Central memory CD4-positive, alpha-beta T cell (primary cell): Measurements from ENCODE around the gene GRIA2.

Experiments used
- DNase-seq: peaks from one replicate; pipeline ENCODE4 v3.0.0; 2022

GRIA2 gene

DNA sequence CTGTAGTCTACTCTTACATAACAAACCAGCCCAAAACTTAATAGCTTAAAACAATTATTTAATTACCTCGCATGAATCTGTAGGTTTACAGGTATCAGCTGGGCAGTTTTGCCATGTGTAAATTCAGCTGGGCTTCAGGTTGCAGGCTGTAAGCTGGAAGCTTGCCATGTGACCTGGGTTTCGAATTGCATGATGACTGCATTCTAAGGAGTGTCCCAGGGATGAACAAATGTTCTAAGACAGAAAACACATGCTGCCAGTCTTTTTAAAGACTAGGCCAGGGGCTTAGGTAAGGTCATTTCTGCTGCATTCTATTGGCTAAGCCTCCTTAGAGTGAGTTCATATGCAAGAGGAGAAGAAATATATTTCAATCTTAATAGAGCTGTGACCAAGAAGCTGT, 44.8 kb downstream of the GRIA2 start:
- DNase-seq = no peak

DNA sequence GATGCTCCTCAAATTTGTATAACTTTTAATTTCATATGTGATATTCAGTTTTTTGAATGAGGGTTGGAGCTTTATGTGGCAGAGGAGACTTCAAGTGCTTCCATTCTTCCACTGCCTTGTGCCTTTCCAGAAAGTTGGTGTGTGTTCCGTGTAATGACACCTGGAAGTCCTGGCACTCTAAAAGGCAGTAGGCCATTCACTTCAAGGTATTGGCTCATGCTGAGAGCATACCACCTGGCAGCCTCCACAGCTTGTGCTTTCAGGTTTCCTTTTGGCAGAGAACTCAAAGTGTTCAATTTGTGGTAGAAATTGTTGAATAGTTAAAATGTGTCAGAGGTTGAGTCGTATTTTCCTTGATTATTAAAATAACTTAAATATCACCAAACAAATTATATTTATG, 49.6 kb downstream of the GRIA2 start:
- DNase-seq = no peak

DNA sequence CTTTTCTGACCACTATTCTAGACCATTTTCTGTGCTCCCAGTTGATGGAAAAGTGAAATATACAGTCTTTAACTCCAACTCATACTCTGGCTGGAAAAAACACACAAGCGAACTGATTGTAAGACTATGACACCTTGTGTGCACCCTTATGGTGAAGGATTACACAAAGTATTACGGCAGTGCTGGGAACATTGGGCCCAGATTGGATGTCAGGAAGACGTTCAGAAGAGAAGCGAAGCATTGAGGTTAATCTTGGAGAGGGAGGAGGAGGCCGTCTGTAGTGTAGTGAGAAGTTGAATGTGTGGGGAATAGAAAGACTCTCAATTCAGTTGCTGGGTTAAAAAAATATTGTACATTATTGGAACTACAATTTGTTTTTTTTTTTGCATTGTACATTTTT, 50.0 kb downstream of the GRIA2 start:
- DNase-seq = no peak

DNA sequence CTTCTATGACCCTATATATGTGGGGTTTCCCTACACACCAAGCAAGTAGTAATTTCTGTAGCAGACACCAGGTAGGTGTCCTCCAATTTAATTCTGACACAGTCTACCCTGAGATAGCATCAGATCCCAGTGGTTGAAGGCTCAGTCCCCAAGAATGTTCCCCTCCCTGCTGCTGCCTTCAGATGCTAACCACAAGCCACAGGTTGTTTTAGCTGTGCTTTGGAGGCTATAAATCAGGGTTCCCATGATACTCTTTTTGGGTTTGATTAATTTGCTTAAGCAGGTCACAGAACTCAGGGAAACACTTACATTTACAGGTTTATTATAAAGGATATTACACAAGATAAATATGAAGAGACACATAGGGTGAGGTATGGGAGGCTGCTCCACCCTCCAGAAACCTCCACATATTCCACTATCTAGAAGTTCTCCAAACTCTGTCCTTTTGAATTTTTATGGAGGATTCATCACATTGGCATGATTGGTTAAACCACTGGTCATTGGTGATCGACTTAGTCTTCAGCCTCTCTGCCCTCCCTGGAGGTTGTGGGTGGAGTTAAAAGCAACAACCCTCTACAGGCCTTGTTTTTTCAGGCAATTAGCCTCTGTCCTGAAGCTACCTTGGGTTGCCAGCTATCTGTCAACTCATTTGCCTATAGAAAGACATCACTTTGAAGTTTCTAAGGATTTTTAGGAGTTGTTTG, 50.8 kb downstream of the GRIA2 start:
- no peak for DNase-seq

DNA sequence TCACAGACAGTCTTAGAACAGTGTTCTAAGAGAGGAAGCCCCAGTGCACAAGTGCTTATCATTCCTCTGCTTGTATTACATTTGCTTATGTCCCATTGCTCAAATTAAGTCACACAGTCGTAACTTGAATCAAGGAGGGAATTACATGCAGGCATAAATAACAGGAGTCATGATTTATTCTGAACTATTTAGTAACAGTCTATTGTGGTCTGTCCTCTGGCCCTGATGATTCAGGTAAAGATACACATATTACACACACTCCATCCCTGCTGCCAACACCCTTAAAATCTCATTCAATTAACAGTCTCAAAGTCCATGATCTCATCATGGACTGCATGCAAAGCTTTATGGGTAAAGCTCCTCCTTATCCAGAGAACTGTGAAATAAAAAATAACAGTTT, 60.1 kb downstream of the GRIA2 start:
- DNase-seq = no peak

DNA sequence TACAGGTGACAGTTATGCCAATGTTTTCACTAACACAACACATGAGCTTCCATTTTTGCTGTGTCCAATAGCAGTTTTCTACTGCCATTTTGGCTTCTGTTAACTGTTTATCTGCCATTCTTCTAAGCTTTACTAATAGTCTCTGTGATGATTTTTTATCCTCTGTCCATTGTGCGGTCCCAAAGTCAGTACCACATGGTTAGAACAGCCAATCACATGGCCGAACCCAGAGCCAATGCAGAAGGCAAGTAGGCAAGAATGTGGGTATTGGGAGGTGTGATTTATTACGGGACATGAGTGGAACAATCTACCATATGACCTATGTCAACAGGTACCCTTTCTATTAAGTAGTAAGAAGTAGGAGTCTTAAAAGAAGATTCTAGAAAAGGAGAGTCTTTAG, 61.5 kb downstream of the GRIA2 start:
- DNase-seq = no peak

DNA sequence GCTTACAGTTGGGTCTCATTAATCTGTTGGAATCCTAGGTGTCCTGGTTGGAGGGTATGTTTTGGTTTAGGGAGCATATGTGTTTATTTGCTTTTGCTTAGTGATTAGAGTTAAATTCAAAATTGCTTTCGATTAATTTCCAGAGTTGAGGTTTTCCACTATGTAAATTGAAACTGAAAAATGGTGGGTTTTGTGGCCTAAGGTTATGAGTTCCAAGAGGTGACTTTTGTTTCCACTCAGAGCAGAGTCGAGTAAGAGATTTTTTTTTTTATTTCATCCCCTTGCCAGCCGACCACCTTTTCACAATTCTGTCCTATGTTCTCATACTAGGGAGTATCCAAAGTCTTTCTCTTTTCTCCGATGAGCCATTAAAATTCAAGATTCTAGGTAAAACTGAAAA, 66.9 kb downstream of the GRIA2 start:
- no peak for DNase-seq

DNA sequence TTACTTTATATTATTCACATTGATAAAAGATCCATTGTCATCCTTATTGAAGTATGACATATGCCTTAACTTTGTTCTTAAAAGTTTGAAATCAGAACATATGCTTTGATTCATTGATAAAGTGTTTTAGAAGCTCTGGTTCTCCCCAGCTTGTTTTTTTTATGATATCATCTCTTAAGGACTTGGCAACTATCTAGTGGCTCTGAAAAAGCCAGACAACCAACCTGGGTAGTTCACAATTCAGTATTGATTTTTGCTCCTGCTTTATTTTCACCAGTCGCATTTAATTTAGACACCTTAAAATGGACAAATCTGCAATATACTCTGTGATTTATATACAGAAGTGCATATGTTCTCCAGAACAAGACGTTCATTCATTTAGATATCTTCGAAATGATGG, 70.1 kb downstream of the GRIA2 start:
- DNase-seq = no peak

DNA sequence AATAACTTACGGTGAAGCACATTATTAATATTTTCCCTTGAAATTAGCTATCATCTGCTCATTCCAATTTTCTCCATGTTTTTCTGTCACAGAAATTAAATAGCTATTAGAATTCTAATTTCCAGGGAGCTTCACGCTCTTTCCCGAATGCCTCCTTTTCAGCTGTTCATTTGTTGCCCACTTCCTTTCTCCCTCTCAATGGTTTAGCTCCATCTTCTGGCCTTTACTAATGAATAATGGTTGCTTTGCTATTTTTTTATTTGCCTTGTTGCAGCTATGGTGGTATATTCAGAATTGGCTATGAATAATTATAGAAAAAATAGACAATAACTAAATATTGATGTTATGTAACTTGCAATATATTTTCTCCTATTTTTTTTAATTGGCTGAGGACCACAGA, 70.5 kb downstream of the GRIA2 start:
- DNase-seq = no peak

DNA sequence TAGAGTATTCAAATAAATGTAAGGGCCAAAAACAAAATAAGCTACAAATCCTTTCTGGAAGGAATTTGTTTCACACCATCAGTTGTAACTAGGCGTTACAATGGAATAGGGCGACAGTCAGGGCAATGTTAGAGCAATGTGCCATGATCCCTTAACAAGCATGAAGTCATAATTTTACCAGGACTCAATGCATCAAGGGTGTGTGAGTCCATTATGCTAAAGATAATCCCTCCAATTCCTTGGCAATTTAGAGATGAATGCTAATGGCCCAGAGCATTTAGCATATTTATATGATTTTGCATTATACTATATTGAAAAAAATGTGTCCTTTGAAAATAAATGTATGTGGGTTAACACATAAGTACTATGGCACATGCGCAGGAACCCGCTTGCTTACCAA, 73.1 kb downstream of the GRIA2 start:
- DNase-seq = no peak

DNA sequence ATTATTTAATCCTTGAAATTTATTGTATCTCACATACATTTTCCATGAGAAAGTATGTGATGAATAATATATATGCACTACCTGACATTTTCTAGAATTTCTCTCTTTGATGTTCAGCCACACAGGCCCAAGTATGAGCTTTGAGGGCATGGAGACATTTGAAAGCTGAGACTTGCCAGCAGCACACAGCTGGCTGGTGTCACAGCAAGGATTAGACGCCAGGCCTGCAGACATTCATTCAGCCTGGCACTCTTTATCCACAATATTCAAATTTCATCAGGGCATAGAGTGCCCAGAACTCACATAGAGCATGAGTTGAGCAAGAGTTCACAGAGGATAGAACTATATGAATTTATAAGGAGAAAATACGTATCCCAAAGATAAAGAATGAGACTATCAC, 74.0 kb downstream of the GRIA2 start:
- no peak for DNase-seq

DNA sequence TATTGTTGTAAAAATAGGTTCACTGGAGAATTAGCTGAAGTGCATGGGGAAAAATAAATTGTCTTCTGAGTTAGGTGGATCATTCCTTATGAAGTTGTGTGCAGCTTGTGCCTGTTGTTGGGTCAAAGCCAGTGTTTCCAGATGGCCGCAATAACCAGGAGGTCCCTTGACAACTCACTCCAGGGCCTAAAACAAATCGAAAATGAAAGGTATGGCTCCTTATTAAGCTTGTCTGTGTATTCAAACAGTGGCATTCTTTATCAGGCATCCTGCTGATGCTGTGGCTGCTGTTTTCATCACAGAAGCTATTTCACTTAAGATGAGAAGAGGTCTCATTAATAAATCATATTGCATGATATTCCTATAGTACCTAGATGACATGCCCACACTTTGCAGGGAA, 80.2 kb downstream of the GRIA2 start:
- no peak for DNase-seq

DNA sequence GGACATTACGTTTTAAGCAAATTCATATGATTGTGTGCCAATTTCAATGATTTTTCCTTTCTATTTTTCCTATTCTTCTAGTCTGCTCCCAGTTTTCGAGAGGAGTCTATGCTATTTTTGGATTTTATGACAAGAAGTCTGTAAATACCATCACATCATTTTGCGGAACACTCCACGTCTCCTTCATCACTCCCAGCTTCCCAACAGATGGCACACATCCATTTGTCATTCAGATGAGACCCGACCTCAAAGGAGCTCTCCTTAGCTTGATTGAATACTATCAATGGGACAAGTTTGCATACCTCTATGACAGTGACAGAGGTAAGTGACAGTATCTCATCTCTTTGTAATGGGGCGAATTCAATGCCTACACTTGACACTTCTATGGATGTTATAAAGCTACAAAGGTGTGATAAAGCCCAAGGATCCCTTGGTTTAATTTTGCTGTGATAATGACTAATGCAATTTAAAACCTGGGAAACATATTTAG, 83.0 kb downstream of the GRIA2 start:
- no peak for DNase-seq

DNA sequence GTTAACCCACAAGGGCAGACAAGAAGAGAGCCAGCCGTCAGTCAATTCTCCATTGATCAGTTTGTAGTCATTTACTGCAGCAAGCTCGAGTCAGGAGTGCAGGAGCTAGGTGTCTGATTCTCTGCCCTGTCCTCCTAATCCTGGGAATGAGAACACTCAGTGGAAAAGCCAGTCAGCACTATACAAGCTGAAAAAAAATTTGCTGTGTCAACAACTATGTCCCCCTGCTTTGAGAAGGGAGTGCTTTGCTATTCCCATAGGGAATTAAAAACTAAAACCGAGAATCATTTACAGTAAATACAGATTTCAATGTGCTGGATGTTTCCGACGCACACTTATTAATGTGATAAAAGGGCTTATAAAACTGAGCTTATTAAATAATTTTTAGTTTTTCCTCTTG, 84.2 kb downstream of the GRIA2 start:
- no peak for DNase-seq

DNA sequence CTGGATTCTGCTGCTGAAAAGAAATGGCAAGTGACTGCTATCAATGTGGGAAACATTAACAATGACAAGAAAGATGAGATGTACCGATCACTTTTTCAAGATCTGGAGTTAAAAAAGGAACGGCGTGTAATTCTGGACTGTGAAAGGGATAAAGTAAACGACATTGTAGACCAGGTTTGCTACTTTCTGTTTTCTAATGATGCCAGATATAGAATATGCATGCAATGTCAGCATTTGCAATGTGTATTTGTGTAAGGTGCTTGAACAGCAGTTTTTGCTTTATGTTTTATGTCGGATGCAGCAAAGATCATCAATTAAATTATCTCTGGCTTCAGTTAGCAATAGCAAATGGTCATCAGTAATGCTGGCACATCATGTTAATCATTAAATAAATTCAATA, 92.2 kb downstream of the GRIA2 start:
- no peak for DNase-seq

DNA sequence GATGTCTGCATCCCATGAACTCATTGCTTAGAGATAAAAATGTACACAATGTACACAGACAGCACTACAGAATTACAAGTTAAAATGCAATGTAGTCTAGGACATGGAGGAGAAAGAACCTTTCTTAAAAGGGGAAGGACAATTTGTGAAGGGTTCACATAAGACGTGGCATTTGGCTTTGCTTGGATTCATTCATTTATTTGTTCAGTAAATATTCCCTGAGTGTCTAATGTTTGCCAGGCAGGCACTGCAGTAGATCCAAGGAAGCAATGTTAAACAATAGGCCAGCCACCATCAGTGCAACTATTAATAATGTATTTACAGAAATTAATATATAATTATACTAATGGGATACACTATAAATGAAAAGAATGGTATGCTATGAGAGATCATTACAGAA, 94.4 kb downstream of the GRIA2 start:
- no peak for DNase-seq

DNA sequence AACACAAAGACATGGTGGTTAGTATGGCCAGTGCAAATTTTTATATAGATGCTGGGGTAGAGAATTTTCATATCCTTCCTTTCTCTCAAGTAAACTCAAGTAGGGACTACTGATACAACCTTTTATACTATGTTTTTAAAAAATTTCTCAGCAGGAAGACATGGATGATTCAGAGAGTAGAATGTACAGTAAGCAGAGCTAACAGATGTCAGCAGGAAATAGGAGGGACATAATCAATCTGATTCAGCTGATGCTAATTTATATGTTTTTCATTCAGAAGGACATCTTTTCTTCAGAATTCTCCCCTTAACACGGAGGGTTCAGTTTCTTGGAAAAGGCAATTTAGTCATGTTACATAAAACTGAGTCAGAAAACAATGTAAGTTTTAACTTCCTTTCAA, 95.4 kb downstream of the GRIA2 start:
- no peak for DNase-seq

DNA sequence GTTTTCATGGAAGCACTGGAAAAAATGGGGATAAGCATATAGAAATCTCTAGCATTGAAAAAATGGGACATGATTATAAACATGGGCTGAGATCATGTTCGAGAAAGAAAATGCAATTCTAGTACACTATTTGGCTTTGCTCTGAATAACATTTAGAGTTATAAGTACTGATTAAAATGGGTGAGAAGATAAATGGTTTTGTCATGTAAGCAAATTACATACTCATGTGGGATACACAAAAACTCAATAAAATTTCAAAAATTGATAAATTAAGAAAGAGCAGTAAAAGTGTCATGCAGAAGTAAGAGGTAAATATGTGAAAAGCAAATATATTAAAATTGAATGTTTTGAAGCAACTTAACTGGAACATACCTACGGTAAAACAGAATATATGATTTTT, 99.6 kb downstream of the GRIA2 start:
- no peak for DNase-seq

DNA sequence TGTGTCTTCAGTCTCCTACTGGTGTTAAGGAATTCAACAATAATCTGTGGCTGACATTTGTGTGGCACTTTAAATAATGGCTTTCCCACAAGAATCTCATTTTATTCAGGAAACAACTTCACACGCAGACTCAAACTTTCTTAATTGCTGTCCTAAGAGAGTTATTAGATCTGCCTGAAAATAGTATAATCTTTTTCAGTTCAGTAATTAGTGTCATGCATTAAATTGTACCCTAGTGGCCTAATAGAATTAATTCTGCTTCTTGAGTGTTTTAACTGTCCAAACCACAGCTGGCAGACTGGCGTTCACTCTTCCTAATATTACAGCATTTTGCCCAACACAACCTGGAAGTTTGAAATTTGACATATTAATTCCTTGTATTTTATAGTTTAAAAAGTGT, 107.1 kb downstream of the GRIA2 start:
- no peak for DNase-seq

DNA sequence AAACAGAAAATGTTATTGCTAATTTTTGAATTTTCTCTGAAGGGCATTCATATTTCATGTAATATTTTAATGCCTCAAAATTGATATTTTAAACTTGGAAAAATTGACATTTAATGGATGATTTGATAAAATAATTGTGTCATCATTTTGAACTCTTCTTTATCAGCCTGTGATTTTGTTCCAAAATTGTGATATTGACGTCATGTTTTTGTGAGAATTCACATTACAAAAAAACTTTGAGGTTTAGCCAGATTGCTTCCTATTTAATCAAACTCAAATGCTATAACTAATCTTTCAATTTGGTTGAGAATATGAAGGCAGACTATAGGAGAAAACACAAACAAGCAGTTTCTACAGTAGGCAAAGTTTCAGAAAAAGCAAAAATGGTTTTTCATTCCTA, 137.4 kb downstream of the GRIA2 start:
- DNase-seq = no peak

DNA sequence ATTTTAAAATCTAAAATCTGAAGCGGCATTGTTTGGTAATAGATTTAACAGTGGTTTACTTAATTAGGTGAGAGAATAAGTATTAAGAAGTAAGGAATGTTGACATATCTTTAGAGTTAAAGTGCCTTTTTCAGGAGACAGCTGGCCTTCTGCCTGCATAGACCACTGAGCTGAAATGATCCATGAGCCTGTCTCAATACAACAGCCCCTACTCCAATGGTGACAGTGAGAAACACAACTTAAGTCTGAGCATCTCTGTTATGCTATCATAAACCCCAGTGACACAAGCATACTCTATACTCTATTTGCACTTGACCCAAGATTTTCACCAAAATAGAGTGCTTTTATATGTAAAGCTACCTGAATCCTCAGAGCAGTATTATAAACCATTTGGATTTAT, 137.9 kb downstream of the GRIA2 start:
- no peak for DNase-seq

DNA sequence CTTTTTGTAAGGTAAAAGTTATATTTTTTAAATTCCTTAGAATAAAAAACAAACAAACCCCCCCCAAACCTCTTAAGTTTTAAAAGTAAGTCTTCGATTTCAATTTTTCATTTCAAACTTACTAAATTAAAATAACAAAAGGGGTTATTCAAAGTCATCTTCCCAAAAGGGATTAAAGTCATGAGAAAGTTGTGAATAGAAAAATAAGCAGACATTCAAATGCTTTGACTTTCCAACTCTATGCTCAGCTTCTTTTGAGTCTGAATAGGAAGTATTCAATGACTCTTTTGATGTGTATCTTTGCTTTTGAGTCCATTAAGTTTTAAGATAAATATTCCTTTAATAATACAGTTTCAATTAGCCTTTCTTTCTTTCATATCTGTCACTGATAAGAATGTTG, 138.3 kb downstream of the GRIA2 start:
- DNase-seq = no peak

DNA sequence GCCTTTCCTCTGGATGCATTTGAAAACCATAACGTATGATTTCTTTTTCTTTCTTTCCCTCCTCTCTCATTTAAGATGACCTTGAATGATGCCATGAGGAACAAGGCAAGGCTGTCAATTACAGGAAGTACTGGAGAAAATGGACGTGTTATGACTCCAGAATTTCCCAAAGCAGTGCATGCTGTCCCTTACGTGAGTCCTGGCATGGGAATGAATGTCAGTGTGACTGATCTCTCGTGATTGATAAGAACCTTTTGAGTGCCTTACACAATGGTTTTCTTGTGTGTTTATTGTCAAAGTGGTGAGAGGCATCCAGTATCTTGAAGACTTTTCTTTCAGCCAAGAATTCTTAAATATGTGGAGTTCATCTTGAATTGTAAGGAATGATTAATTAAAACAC, 142.8 kb downstream of the GRIA2 start:
- no peak for DNase-seq

DNA sequence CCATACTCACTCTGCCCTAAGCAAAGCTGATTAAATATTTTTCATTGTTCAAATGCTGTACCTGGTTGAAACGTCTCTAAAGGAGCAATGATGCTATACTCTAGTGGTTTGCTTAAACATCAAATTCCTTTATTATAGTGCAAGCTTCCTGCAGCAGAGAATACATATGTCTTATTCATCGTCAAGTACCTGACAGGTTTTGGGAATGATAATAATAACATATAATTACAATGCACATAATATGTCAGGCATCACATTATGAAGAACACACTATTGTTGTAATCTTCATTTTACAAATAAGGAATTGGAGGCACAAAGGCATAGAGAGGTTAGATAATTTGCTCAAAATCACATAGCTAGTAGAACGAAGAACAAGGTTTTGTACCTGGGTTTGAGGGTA, 151.6 kb downstream of the GRIA2 start:
- no peak for DNase-seq

DNA sequence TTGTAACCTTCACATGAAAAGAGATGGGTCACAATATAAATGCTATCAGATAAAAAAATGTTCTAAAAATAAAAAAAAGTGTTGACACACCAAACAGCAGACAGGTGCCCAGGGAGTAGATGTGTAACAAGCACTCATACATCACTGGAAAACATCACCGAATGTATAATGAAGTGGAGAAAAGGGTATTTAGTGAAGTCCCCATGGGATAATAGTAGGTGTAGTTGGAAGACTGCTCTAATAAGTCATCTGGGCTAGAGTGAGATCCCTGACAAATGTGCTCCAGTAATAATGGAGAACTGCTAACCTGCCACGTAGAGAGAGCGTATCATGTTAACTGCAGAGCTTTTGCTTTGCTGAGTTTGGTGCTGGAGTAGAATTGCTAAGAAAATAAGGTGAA, 152.0 kb downstream of the GRIA2 start:
- no peak for DNase-seq

DNA sequence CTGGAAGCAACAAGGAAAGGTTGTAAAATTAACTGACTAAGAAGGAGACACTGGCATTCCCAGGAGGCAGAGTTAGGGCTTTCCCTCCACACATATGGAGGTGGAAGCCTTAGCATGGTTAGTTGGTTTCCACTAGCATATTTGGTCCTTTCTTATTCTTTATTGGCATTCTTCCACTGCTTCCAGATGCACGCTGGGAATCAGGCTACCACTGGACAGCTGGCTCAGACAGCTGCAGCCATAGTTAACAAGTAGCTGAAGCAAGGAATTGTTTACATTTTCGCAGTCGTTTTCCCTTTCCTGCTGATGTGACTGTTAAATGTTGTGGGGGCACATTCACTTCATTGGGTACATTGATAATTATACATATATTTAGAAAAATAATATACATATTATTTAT, 169.2 kb downstream of the GRIA2 start:
- DNase-seq = no peak
